ENCODE results near the gene RELT. TPM values are rescaled to one million over a fixed set of nuclear protein-coding genes. Genes with fewer than 3 reads are reported as not detected.

Gene RELT
- total RNA-seq, 1 experiment from 2014 or later, result 7.8 TPM

DNA sequence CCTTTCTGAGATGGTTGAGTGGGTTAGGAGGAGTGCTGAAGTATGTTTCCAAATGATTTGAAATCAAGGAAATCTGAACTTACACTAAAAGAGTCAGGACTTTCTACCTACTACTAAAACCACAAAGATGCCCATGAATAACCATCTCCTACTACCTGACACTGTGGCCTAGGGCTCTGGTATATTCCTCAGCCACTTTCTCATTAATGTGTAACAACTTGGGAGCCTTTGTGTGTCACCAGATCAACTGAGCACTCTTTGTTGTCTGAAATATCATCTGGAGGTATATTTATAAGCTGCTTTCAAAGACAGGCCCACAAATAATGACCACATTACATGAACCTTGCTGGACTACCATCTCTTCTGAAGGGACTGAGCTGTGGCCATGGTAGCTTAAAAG is 43.9 kb downstream of the RELT start:
- Histone ChIP-seq H3K9me2 (ENCODE audit: insufficient read depth) (no peaks in the 10 kb centered on the region), H2AFZ (no peak overlapping the region), H3K9me3 (ENCODE audit: insufficient read depth, low read depth) (no peaks in the 10 kb centered on the region), H3K4me1 (replicated peaks; ENCODE audit: insufficient read depth) (peaks cover 10% of the 10 kb centered on the region; the same call in 1 of the 2 replicates), H3K4me2 (no peak overlapping the region), H3F3A (ENCODE audit: insufficient read depth, low read depth) (peaks cover 7% of the 10 kb centered on the region; the same call in 1 of the 2 replicates), H3K27ac (no peak overlapping the region), H3K27me3 (ENCODE audit: insufficient read depth, low read depth) (no peaks in the 10 kb centered on the region), H3K36me3 (ENCODE audit: low read depth) (no peaks in the 10 kb centered on the region), H4K20me1 (ENCODE audit: insufficient read depth) (no peaks in the 10 kb centered on the region), H3K79me2 (ENCODE audit: low read depth) (no peaks in the 10 kb centered on the region), H3K4me3 (no peak overlapping the region)
- CTCF ChIA-PET, result no interaction called here
- BruUV-seq (replicated peaks), result no TSS peak
- no peak for DNase-seq
- POLR2A ChIA-PET (ENCODE audit: unreplicated experiment), result interaction anchor here (0.6 kb wide), 2 partner anchors 82 to 1203 kb away, joined by 3 to 4 read pairs; no protein-coding TSS in a partner anchor
- intact Hi-C loops (cut with micrococcal nuclease; ENCODE audit: unreplicated experiment), result no loop called here
- TF ChIP-seq EZH2 (IDR thresholded peaks at IDR 0.05; ENCODE audit: low read depth), result no peak
- TF ChIP-seq, protein P1, sequence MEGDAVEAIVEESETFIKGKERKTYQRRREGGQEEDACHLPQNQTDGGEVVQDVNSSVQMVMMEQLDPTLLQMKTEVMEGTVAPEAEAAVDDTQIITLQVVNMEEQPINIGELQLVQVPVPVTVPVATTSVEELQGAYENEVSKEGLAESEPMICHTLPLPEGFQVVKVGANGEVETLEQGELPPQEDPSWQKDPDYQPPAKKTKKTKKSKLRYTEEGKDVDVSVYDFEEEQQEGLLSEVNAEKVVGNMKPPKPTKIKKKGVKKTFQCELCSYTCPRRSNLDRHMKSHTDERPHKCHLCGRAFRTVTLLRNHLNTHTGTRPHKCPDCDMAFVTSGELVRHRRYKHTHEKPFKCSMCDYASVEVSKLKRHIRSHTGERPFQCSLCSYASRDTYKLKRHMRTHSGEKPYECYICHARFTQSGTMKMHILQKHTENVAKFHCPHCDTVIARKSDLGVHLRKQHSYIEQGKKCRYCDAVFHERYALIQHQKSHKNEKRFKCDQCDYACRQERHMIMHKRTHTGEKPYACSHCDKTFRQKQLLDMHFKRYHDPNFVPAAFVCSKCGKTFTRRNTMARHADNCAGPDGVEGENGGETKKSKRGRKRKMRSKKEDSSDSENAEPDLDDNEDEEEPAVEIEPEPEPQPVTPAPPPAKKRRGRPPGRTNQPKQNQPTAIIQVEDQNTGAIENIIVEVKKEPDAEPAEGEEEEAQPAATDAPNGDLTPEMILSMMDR (conservative IDR thresholded peaks at IDR 0.05), result no peak

DNA sequence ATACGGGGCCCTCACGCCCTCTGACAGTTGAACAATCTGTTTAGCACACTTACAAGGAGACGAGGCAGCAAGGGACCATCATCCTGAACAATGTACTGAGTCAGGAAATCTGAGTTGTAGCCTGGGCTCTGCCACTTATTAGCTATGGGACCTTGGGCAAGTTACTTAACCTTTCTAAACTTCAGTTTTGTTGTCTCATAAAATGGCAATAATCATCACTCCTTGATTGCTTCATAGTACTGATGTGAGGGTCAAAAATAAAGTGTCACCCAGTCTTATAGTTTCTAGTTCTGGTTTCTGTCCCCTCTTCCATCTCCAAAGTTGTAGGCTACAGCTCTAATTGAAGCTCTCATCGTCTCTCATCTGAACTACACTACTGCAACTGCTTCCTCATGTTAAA is 46.7 kb downstream of the RELT start:
- intact Hi-C loops (cut with micrococcal nuclease; ENCODE audit: unreplicated experiment), result no loop called here
- Histone ChIP-seq H3K9me2 (ENCODE audit: insufficient read depth) (no peaks in the 10 kb centered on the region), H3K79me2 (ENCODE audit: low read depth) (no peaks in the 10 kb centered on the region), H3K4me1 (replicated peaks; ENCODE audit: insufficient read depth) (no peaks in the 10 kb centered on the region), H4K20me1 (ENCODE audit: insufficient read depth) (no peaks in the 10 kb centered on the region), H3K27ac (no peak overlapping the region), H3K36me3 (ENCODE audit: low read depth) (no peaks in the 10 kb centered on the region), H3K9me3 (ENCODE audit: insufficient read depth, low read depth) (no peaks in the 10 kb centered on the region), H3K4me2 (no peak overlapping the region), H3F3A (ENCODE audit: insufficient read depth, low read depth) (no peaks in the 10 kb centered on the region), H2AFZ (no peak overlapping the region), H3K27me3 (ENCODE audit: insufficient read depth, low read depth) (no peaks in the 10 kb centered on the region), H3K4me3 (no peak overlapping the region)
- CTCF ChIA-PET, result no interaction called here
- POLR2A ChIA-PET (ENCODE audit: unreplicated experiment), result interaction anchor here (0.5 kb wide), 1 partner anchor 84 kb away, joined by 3 read pairs; no protein-coding TSS in a partner anchor
- no TSS peak for BruUV-seq (replicated peaks)
- TF ChIP-seq, protein P1 (conservative IDR thresholded peaks at IDR 0.05), result no peak
- TF ChIP-seq EZH2 (IDR thresholded peaks at IDR 0.05; ENCODE audit: low read depth), result no peak
- no peak for DNase-seq

DNA sequence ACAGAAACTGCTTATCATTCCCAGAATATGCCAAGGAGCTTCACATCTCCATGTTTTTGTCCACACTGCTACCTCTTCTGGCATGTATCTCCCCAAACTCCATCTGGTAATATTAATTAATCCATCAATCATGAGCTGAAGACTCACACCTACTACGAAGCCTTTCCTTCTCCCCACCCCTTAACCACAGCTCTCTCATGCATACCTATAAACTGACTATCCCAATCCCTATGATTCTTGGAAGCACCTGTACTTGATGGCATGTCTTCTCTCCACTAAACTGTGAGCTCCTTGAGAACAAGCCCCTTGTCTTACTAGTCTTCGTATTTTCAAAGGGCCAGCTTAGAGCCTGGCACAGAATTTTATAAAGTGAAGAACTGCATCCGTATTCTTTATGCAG is 47.3 kb downstream of the RELT start:
- no peak overlapping the region for H3K4me2 ChIP-seq
- no peaks in the 10 kb centered on the region for H3K79me2 ChIP-seq (ENCODE audit: low read depth)
- H3K27me3 ChIP-seq (ENCODE audit: insufficient read depth, low read depth), result no peaks in the 10 kb centered on the region
- no peak for DNase-seq
- no peak overlapping the region for H2AFZ ChIP-seq
- POLR2A ChIA-PET (ENCODE audit: unreplicated experiment), result interaction anchor here (0.5 to 0.7 kb wide), 2 partner anchors 83 to 273 kb away, joined by 3 to 5 read pairs; no protein-coding TSS in a partner anchor
- H3K27ac ChIP-seq, result no peak overlapping the region
- H3K4me1 ChIP-seq (replicated peaks; ENCODE audit: insufficient read depth), result no peaks in the 10 kb centered on the region
- no peak overlapping the region for H3K4me3 ChIP-seq
- no peaks in the 10 kb centered on the region for H3K36me3 ChIP-seq (ENCODE audit: low read depth)
- intact Hi-C loops (cut with micrococcal nuclease; ENCODE audit: unreplicated experiment), result no loop called here
- no peak for TF ChIP-seq EZH2 (IDR thresholded peaks at IDR 0.05; ENCODE audit: low read depth)
- TF ChIP-seq, protein P1 (conservative IDR thresholded peaks at IDR 0.05), result no peak
- H4K20me1 ChIP-seq (ENCODE audit: insufficient read depth), result no peaks in the 10 kb centered on the region
- H3K9me3 ChIP-seq (ENCODE audit: insufficient read depth, low read depth), result no peaks in the 10 kb centered on the region
- no peaks in the 10 kb centered on the region for H3F3A ChIP-seq (ENCODE audit: insufficient read depth, low read depth)
- no TSS peak for BruUV-seq (replicated peaks)
- H3K9me2 ChIP-seq (ENCODE audit: insufficient read depth), result no peaks in the 10 kb centered on the region
- CTCF ChIA-PET, result no interaction called here
